Stimulated activated CD4-positive, alpha-beta T cell treated with anti-CD3 and anti-CD28 coated beads, TNF-alpha, amount 100 ng/mL, for 48 hours (primary cell): ENCODE results near the gene LMTK3.
"Not testable (repeated sequence)": the region's sequence is repeated elsewhere in the genome, so short reads cannot be mapped to it uniquely, and the experiment has no call there.

Experiments
- DNase-seq, 3 donors: peaks; one replicate each; pipeline ENCODE4 v3.0.0-alpha.2; 2020; ENCODE audit warnings: low read depth in 3 of 3

Gene LMTK3

DNA sequence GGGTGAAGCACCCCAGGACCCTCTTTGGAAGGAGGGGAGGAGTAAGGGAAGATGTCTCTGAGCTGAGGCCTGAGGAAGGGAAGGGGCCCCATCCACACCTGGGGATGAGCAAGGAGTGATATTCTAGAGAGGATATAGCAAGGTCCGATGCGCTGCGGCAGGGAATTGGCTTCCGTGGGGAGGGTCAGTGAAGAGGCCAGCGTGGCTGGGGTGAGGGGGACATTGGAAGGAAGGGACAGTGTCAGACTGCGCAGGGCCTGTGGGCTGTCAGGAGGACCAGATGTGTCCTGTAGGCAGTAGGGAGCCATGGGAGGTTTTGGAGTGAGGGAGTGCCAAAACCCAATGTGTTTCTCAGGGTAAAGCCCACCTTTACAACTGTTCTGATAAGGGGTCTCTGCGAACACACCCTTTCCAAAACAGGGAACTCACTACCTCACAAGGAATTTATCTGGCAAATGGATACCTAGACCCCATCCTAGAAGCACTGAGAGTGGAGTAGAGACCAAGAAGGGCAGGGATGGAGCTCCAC, 3.7 kb downstream of the LMTK3 start:
- DNase-seq: no peak

DNA sequence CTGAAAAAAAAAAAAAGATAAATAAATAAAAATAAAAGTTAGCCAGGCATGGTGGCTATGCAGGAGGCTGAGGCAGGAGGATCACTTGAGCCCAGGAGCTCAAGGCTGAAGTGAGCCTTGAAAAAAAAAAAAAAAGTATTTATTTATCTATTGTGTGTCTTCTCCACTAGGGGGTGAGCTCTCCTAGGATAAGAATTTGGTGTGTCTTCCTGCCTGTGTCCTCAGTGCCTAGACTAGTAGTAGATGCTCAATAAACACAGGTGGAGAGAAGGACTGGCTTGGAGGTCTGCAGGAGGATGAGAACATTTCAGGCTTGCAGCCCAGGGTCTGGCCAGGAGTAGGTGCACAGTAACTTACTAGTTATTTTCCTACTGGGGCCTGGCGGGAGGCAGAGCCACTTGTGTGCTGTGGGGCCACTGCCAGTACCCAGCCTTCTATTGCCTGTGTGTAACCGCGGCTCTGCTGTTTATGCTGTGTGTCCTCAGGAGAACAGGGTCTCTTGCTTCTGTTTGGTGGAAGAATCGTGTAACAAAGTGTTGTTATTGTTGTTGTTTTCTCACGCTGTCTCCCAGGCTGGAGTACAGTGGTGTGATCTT, 5.4 kb downstream of the LMTK3 start:
- DNase-seq: no peak

DNA sequence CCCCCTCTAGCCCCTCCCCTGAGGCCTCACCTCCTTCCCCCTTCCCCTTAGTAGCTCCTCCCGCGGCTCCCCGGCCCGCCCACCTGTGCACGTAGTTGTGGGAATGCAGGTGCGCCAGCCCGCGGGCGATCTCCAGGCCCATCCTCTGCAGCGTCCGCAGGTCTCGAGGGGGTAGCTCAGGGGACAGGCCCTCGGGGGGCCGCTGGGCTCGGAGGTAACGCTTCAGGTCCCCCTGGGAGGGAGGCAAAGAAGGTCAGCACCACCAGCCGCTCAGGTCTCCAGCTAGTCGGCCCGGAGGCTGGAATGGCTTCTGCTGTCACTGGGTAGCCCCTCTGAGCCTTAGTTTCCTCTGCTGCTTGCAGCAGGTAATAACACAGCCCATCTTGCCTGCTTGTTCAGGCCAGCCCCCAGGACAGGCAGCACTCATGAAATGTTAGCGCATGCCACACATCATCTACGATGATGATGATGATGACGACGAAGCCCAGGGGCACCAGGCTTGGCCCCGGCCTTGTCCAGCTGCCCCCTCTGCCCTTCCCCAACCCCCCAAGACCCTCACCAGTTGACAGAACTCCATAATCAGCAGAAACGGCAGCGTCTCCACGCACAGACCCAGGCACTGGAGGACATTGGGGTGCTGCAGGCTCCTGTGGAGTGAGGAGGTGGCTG, 9.2 kb downstream of the LMTK3 start:
- DNase-seq: peak in 1 of 3 donors; percentile 74

DNA sequence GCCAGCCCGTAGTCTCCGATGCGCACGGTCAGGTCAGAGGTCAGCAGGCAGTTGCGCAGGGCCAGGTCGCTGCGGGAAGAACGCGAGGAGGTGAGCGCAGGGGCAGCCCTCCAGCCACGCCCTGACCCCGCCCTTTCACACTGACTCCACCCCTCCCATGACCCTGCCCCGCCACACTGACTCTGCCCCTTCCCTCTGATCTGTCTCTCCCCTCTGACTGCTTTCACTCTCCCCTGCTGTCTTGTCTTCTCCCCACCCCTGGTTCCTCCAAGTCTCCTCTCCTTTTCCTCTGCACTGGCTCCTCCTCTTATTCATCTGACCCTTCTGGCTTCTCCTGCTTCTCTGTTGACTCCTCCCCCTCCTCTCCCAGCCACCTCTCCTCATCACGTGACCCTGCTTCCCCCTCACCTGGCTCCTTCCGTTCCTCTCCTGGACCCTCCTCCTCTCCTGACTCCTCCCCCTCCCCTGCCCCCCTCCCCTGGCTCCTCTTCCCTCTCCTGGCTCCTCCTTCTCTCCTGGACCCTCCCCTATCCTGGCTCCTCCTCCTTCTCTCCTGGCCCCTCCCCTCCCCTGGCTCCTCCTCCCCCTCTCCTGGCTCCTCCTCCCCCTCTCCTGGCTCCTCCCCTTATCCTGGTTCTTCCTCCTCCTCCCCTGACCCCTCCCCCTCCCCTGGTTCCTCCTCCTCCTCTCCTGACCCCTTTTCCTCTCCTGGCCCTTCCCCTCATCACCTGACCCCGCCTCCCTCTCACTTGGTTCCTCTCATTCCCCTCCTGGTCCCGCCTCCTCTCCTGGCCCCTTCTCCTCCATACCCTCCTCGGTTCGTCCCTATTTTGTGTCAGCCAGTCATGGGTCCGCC, 9.9 kb downstream of the LMTK3 start:
- peak in 2 of 3 donors; percentile 44 to 72 for DNase-seq

DNA sequence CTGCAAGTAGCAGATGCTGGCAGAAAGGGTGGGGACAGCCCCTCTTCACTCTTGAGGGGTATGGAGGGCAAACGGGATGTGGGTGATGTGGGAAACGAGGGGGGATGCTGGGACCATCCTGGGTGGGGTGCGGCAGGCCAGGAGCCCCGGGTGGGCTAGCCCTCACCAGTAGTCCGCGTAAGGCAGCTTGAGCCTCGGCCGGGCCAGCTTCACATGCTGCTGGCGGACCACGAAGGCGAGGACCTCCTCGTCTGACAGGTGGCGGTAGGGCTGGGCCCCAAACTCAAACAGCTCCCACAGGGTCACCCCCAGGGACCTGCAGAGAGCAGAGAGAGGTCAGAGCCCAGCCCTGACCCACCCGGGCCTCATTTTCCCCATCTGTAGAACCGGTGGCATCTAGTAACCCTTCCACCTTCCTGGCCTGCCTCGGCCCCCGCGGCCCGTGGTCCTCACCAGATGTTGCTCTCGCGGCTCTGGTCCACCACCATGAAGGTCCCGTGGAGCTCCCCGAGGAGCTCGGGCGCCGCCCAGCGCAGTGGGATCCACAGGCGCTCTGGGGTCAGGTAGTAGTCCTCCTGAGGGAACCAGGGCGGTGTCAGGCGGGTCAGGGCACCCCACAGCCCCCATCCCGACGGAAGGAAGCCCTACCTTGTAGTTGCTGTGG, 10.7 kb downstream of the LMTK3 start:
- DNase-seq: no peak

GRCh38 chr19:48499316-48500090, 12.1 kb downstream of the LMTK3 start:
- DNase-seq: no peak

DNA sequence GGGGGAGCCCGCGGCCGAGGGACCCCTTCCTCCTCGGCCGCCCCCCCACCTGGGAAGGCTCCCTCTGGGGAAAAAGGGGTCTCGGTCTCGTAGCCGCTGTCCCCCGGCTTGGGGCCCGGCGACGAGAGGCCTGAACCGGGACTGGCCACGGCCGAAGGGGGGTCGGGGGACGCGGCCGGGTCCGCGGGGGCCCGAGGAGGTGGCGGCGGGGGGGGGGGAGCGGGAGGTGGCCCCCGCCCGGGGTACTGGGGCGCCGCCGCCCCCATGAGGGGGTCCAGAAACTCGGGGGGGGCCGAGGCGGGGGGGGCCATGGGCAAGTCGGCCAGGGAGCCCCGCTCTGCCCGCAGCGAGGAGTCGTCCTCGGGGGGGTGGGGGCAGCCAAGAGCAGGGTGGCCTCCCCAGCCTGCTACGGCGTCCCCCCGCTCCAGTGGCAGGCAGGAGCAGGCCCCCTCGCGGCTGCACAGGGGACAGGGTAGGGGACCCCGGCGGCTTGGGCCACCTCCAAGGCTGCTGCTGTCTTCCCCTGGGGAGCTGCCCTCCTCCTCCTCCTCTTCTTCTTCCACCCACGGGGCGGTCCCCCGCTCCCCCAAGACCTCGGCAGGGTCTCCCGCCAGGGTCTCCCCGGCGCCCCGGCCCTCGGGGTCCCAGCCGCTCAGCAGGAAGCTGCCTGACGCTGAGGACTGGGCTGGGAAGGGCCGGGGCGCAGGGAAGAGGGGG, 12.9 kb downstream of the LMTK3 start:
- no peak for DNase-seq

DNA sequence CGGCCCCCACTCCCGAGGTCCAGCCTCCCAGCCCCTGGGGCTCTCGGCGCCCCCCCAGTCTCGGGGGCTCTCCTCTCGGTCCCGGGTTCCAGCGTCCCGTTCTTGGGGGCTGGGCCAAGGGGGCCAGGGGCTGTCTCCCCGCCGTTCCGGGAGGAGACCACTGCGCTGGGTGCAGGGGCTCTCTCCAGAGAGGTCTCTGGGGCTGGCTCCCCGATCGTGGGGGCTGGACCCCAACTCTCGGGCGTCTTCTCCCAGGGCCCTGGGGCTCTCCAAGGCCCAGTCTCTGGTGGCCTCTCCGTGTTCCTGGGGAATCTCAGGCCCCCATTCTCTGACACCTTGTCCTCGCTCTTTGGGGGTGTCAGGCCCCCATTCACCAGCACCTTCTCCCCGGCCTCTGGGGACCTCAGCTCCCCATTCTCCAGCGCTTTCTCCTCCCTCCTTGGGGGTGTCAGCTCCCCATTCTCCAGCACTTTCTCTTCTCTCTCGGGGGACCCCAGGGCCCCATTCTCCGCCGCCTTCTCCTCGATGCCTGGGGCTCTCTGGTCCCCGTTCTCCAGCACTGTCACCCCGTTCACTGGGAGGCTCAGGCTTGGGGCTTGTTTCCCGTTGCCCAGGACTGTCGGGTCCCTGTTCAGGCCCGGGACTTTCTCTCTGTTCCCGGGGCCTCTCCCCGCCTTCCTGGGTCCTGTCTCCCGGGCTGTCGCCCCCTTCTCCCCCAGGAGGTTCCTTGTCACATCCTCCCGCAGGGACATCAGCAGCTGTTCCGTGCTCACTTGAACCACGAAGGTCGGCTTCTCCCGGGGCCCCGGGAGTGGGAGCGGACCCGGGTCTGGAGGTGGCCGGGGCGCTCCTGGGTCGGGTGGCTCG, 13.7 kb downstream of the LMTK3 start:
- no peak for DNase-seq

- no peak for DNase-seq
Observed at GRCh38 chr19:48496959-48497727, 14.5 kb downstream of the LMTK3 start.

- DNase-seq: no peak
Observed at GRCh38 chr19:48495396-48495795, 16.2 kb downstream of the LMTK3 start.

- no peak for DNase-seq
Observed at GRCh38 chr19:48493718-48494401, 17.8 kb downstream of the LMTK3 start.

DNA sequence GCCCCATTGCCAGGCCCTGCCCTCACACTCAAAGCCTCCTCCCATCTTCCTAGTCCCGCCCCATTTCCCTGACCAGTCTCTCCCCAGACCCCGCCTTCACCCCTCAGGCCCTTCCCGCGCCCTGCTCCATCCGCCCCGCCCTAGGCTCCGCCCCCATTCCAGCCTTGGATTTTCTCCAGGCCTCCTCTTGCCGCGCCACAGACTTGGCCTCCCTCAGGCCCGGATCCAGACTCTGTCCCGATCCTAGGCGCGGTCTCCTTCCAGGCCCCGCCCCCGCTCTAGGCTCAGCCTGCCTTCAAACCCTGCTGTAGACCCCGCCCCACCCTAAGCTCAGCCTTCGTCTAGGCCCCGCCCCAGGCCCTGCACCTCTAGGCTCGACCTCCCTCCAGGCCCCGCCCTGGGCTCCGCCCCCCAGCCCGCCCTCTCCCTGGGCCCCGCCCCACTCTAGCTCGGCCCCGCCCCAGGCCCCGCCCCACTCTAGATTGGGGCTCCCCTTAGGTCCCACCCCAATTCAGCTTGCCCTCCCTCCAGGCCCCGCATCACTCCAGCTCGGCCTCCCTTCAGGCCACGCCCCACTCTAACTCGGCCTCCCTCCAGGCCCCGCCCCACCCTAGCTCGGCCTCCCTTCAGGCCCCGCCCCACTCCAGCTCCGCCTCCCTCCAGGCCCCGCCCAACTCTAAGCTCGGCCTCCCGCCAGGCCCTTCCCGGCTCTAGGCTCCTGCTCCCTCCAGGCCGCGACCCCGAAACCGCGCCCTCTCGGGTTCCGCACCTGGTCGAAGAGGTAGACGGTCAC, 18.5 kb downstream of the LMTK3 start:
- DNase-seq: peak; percentile 70 to 89 (median 88)

- no peak for DNase-seq
Observed at GRCh38 chr19:48491793-48492123, 19.9 kb downstream of the LMTK3 start.

- DNase-seq: no peak
Observed at GRCh38 chr19:48490981-48491792, 20.4 kb downstream of the LMTK3 start.

- peak; percentile 67 to 79 (median 75) for DNase-seq
Observed at GRCh38 chr19:48489608-48490216, 21.9 kb downstream of the LMTK3 start.

DNA sequence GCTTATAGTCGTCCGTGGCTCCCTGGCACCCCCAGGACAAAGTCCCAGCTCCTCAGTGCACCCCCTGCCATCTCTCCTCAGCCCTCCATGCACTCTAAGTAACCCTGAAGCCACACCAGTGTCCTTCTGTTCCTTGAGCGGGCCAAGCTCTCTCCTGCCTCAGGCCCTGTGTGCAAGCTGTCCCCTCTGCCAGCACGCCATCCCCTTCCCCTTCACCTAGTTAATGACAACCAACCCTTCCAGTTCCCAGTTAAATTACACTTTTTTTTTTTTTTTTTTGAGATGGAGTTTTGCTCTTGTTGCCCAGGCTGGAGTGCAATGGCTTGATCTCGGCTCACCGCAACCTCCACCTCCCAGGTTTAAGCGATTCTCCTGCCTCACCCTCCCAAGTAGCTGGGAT, 23.2 kb downstream of the LMTK3 start:
- DNase-seq: not testable (repeated sequence)
